GM18505 (cell line): Measurements from ENCODE around the gene OR6J1.
"Not testable (repeated sequence)": the region's sequence is repeated elsewhere in the genome, so short reads cannot be mapped to it uniquely, and the experiment has no call there.

Source experiments
- ATAC-seq: cut with Tn5 transposase; IDR thresholded peaks from one replicate; pipeline ENCODE4 v1.9.1; 2021; ENCODE audit not compliant: unreplicated experiment
- POLR2A ChIP-seq: IDR thresholded peaks from 4 replicates; pipeline ENCODE4 v1.6.1; 2011; ENCODE audit warnings: borderline replicate concordance; ENCODE audit not compliant: insufficient read depth, insufficient read length; ENCODE audit errors: extremely low read depth

The OR6J1 gene

DNA sequence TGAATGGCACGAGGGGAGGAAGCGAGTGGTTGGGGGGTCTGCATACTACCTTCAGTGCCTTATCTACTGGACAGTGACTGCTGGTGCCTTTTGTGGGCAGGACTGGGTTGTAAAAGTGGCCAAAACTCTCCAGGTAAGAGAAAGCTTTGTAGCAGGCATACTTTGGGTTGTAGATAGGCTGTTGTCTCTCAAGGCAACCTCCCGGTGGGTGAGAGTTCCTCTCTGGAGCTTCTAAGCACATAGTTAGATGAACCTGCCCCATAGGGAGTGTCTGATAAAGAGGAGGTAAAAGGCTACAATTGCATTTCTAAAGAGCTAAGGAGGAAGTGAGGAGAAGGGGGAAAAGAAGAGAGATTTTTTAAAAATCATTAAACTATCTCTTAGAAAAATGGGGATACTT is 51.0 kb downstream of the OR6J1 start:
- TF ChIP-seq POLR2A = no peak
- no peak for ATAC-seq

DNA sequence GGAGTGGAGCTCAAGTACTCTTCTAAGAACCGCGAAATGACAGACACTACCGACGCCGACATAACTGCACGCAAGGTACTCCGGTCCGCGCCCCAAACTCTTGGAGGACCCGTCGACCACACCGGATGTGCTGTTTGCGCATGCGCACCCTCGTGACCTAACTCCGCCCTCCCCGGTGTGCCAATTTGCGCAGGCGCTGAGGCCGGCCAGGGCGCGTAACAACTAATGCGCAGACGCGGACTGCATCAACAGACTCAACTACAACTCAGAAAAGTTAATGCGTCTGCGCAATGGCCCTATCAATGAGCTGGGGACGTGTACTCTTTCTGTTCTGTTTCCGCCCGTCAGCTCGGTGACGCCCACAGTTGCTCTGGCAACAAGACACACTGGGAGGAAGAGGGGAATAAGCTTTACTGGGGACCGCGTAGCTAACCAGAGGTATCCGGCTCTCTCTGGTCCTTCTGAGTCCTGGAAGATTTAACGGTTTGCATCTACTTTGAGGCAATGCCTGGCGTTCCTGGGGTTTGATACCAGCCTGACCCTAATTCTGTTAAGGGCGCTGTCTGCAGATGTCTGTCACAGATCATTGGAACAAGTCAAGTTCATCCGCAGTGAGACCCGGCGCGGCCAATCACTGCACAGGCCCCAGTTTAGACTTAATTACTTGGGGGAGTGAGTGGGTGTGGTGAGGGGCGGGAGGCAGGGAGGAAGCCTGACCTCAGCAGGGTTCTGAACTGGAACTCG is 54.9 kb downstream of the OR6J1 start, which contains the start of gene DAD1:
Gene DAD1, minus strand, starts transcription at position 129 of the 744 bp plus-strand sequence. Its CDS starts 67 bp downstream, at position 62.
- peak; percentile 97 for TF ChIP-seq POLR2A
- peak; percentile 89 for ATAC-seq

DNA sequence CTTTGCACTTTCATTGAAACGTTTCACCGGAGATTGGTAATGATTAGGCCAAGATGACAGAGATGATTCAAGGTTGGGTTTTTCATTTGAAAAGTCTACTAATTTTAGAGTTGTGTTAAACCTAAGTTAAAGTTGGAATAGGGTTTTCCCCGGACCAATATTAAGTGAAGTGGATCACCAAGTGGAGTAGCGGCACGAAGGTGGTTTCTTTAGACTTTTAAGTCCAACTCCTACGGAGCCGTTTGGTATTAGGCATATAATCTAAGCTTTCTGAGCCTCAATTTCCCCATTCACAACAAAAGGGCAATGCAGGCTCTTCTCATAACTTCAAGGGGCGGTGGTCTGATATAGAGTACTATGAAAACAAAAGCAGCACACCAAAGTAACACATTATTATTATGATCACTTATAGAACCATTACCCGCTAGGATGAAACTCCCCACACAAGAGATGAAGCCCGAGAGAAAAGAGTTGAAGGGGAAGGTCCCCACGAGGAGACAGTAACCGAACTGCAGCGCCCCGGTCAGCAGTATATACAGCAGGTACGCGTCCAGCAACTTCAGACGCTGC is 55.5 kb downstream of the OR6J1 start:
- TF ChIP-seq POLR2A = no peak
- ATAC-seq = no peak

DNA sequence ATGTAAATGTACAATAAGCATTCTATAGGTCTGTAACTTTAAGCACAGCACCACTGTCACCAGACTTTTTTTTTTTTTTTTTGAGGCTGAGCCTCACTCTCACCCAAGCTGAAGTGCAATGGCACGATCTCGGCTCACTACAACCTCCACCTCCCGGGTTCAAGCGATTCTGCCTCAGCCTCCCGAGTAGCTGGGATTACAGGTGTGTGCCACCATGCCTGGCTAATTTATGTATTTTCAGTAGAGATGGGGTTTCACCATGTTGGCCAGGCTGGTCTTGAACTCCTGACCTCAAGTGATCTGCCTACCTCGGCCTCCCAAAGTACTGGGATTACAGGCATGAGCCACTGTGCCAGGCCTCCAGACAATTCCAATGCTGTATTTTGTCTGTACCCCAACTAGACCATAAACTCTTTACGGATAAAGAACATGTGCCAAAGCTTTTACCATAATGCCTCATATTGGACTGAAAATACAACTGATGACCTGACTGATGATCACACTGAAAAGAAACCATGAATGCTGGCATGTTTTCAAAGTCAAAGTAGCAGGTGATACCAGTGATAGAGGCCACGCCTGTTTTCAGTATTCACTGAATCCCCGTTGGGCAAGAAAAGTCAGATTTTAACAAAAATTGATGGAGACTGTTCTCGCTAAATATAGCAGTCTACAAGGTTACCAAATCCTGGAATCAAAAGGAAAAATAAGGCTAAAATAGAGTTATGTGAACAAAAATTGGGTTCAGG is 56.3 kb downstream of the OR6J1 start:
- not testable (repeated sequence) for ATAC-seq

DNA sequence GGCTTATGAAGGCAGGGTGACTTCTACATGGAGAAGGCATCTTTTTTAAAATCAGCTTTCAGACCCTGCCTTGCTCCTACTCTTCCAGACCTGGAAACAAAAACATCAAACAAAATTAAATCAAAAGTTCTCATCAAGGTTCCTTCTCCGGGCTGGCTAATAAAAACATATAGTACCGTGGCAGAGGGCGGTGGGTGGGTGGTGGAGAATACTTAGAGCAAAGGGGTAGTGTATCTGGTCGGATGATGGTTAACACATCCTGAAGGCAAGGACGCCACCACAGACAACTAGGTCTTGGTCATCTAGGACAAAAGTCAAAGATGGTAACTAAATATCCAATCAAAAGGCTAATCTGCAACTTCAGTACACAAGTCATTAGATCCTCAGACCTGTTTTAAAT is 56.9 kb downstream of the OR6J1 start:
- ATAC-seq = no peak
- no peak for TF ChIP-seq POLR2A

DNA sequence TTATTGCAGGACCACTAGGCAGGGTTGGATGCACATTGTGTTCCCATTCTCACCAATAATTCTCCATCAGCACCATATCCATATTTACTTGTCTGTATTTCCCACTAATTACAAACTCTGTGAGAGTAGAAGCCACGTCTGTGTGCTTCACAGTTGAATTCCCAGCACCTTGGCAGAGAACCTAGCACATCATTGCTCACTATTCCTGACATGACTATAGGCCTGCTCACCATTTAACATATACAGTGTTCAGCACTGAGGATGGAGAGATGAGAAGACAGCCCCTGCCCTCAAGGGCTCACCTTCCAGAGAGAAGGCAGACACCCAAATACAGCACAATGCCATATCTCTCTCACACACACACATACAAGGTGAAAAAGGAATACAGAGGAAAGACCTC is 60.2 kb downstream of the OR6J1 start:
- TF ChIP-seq POLR2A = no peak
- ATAC-seq = no peak
